ENCODE data around the gene ZBTB20. TPM values are rescaled to one million over a fixed set of nuclear protein-coding genes. Genes with fewer than 3 reads are reported as not detected.

Gene ZBTB20
- total RNA-seq, 6 experiments from 2014 or later, result 36.7 to 59.4 (median 46.7) TPM

DNA sequence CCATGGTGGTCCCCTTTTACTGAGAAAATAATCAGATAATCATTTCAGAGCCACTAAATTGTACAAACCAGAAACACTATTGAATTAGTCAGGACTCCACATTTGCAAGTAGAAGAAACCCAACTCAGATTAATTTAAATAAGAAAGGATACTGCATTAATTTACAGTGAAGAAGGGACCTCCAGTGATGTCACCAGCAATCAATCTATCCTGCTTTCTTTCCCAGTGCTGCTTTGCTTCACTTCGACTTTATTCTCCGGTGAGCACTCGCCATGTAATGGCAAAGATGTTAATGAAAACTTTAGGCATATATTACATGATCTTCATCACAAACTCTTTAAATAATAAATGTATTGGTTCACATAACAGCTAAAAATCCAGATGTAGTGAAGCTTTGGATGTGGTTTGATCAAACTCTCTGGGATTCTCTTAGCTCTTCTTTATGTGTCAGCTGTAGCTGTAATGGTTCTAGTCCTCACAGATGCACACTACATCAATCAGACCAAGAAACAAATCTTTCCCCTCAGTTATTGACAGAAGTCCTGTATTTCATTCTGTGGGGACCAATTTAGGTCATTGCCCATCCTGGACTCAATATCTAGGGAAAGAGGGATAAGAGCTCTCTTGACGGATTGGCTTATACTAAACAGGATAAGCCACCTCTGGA, 14.2 kb upstream of the ZBTB20 start:
- Histone ChIP-seq H3K27ac (no peak overlapping the region), H3K9me3 (no peaks in the 10 kb centered on the region), H3K4me1 (no peaks in the 10 kb centered on the region), H3K27me3 (no peaks in the 10 kb centered on the region), H3K36me3 (no peaks in the 10 kb centered on the region), H3K4me3 (no peak overlapping the region)
- no peak for TF ChIP-seq POLR2A (IDR thresholded peaks at IDR 0.05)
- TF ChIP-seq, protein P1, sequence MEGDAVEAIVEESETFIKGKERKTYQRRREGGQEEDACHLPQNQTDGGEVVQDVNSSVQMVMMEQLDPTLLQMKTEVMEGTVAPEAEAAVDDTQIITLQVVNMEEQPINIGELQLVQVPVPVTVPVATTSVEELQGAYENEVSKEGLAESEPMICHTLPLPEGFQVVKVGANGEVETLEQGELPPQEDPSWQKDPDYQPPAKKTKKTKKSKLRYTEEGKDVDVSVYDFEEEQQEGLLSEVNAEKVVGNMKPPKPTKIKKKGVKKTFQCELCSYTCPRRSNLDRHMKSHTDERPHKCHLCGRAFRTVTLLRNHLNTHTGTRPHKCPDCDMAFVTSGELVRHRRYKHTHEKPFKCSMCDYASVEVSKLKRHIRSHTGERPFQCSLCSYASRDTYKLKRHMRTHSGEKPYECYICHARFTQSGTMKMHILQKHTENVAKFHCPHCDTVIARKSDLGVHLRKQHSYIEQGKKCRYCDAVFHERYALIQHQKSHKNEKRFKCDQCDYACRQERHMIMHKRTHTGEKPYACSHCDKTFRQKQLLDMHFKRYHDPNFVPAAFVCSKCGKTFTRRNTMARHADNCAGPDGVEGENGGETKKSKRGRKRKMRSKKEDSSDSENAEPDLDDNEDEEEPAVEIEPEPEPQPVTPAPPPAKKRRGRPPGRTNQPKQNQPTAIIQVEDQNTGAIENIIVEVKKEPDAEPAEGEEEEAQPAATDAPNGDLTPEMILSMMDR (IDR thresholded peaks at IDR 0.05), result no peak
- ATAC-seq (no peak), DNase-seq (no peak)
- intact Hi-C loops (cut with DNase I), result no loop called here
- WGBS (ENCODE audit: insufficient coverage, low coverage, low lambda C conversion rate, missing lambda C conversion rate), result 94% methylated on average over 4 of the region's 4 CpGs

DNA sequence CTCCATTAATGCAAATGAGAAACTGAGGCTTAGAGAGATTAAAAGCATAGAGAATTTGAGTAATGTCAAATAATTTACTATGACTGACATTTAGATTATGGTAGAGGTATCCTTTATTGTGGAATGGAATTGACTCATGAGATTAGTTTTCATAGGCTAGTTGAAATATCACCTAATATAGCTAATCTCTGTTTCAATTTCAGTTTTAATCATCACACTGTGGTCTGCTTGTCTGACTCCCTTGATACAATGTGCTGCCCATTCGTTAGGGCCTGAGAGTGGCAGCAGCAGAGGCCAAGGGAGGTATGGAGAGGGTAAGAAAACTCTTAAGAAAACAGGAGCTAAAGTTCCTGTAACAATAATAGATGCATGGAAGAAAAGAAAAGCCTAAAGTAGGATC, 13.2 kb upstream of the ZBTB20 start:
- no peaks in the 10 kb centered on the region for H3K27me3 ChIP-seq
- 38% methylated on average over 1 of the region's 1 CpG for WGBS (ENCODE audit: insufficient coverage, low coverage, low lambda C conversion rate, missing lambda C conversion rate)
- ATAC-seq (no peak), DNase-seq (no peak)
- H3K4me3 ChIP-seq, result no peak overlapping the region
- intact Hi-C loops (cut with DNase I), result no loop called here
- H3K27ac ChIP-seq, result no peak overlapping the region
- no peaks in the 10 kb centered on the region for H3K4me1 ChIP-seq
- TF ChIP-seq POLR2A (IDR thresholded peaks at IDR 0.05), result no peak
- TF ChIP-seq, protein P1 (IDR thresholded peaks at IDR 0.05), result no peak
- H3K9me3 ChIP-seq, result no peaks in the 10 kb centered on the region
- no peaks in the 10 kb centered on the region for H3K36me3 ChIP-seq

DNA sequence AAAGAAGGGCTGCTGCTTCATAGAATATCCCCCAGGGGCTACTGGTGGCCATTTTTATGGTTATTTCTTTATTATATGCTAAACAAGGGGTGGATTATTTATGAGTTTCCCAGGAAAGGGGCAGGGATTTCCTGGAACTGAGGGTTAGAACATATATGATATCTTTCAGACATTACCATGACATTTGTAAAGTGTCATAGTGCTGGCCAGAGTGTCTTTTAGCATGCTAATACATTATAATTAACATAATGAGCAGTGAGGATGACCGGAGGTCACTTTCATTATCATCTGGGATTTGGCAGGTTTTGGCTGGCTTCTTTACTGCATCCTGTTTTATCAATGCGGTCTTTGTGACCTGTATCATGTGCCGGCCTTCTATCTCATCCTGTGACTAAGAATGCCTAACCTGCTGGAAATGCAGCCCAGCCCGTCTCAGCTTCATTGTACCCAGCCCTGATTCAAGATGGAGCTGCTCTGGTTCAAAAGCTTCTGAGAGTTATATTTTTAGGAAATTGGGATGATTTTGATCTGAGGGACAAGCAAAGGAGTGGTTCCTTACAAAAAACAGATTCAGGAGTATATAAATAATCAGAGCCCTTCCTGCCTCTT, 9.1 kb upstream of the ZBTB20 start:
- H3K27ac ChIP-seq, result no peak overlapping the region
- no peak overlapping the region for H3K4me3 ChIP-seq
- TF ChIP-seq, protein P1 (IDR thresholded peaks at IDR 0.05), result no peak
- TF ChIP-seq POLR2A (IDR thresholded peaks at IDR 0.05), result no peak
- intact Hi-C loops (cut with DNase I), result no loop called here
- no peaks in the 10 kb centered on the region for H3K4me1 ChIP-seq
- ATAC-seq, result peak in 3 of 4 donors; percentile 31 to 77 (median 43)
- no peaks in the 10 kb centered on the region for H3K36me3 ChIP-seq
- no peaks in the 10 kb centered on the region for H3K27me3 ChIP-seq
- WGBS (ENCODE audit: insufficient coverage, low coverage, low lambda C conversion rate, missing lambda C conversion rate), result 65% methylated on average over 4 of the region's 4 CpGs
- no peaks in the 10 kb centered on the region for H3K9me3 ChIP-seq
- DNase-seq, result no peak

DNA sequence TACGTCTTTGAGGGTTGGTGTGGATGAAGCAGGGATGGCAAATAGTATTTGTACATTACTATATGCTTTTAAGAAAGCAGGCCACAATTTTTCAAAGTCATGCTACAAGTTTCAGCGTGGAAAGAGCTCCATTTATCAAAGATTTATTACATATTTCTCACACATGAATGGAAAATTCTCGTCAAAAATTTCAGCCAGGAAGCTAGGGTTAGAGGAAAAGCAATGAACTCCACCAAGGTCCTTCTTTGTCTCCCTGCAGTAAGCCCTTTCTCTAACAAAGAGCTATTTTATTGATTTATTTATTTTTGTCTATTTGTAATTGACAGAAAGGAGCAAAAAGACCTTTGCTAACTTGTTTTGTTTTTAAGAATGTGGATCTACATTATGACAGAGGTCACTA, 7.5 kb upstream of the ZBTB20 start:
- intact Hi-C loops (cut with DNase I), result no loop called here
- 57% methylated on average over 3 of the region's 3 CpGs for WGBS (ENCODE audit: insufficient coverage, low coverage, low lambda C conversion rate, missing lambda C conversion rate)
- DNase-seq (no peak), ATAC-seq (no peak)
- Histone ChIP-seq H3K36me3 (no peaks in the 10 kb centered on the region), H3K27me3 (no peaks in the 10 kb centered on the region), H3K9me3 (no peaks in the 10 kb centered on the region), H3K4me1 (no peaks in the 10 kb centered on the region), H3K27ac (no peak overlapping the region), H3K4me3 (no peak overlapping the region)
- TF ChIP-seq POLR2A (IDR thresholded peaks at IDR 0.05), result no peak
- TF ChIP-seq, protein P1 (IDR thresholded peaks at IDR 0.05), result no peak

Data from right lobe of liver (tissue), 6 donors.